SK-N-MC (cell line): ENCODE data around the gene NIM1K.
"Not testable (repeated sequence)": the region's sequence is repeated elsewhere in the genome, so short reads cannot be mapped to it uniquely, and the experiment has no call there.

Source experiments
- DNase-seq: peaks from one replicate; pipeline ENCODE4 v3.0.0-alpha.2; 2011; ENCODE audit warnings: low read depth, low spot score
- H3K27ac ChIP-seq: fragments of 200-600 bp; sonication (generic); 2 replicates; pipeline ENCODE4 v1.5.1; 2016; ENCODE audit warnings: mixed run types
- H3K36me3 ChIP-seq: fragments of 200-600 bp; sonication (generic); 2 replicates; pipeline ENCODE4 v1.6.1; 2017; ENCODE audit warnings: antibody characterized with exemption, low read length, mixed read lengths; ENCODE audit not compliant: insufficient read depth
- H3K4me3 ChIP-seq: fragments of 200-600 bp; sonication (generic); 2 replicates; pipeline ENCODE4 v1.5.1; 2016
- H3K9ac ChIP-seq: fragments of 200-600 bp; sonication (generic); 2 replicates; pipeline ENCODE4 v1.8.0; 2017; ENCODE audit warnings: mixed run types, mixed read lengths; ENCODE audit not compliant: insufficient read length
- H3K9me3 ChIP-seq: fragments of 200-600 bp; sonication (generic); 2 replicates; pipeline ENCODE4 v1.6.1; 2017; ENCODE audit warnings: low read depth, mild to moderate bottlenecking, antibody characterized with exemption, low read length, moderate library complexity, mixed read lengths
- EZH2 ChIP-seq: fragments of 200-600 bp; sonication (generic); IDR thresholded peaks from one replicate; pipeline ENCODE4 v1.6.1; 2017; ENCODE audit warnings: antibody characterized with exemption
- FOXP2 ChIP-seq: optimal IDR thresholded peaks from 2 replicates; pipeline ENCODE3; 2011; ENCODE audit warnings: mild to moderate bottlenecking, moderate library complexity; ENCODE audit not compliant: insufficient read depth; ENCODE audit errors: extremely low read length, control extremely low read depth
- POLR2AphosphoS5 ChIP-seq: IDR thresholded peaks from 2 replicates; pipeline ENCODE4 v1.6.1; 2012; ENCODE audit warnings: mild to moderate bottlenecking, low read depth, low read length, borderline replicate concordance

The NIM1K gene

DNA sequence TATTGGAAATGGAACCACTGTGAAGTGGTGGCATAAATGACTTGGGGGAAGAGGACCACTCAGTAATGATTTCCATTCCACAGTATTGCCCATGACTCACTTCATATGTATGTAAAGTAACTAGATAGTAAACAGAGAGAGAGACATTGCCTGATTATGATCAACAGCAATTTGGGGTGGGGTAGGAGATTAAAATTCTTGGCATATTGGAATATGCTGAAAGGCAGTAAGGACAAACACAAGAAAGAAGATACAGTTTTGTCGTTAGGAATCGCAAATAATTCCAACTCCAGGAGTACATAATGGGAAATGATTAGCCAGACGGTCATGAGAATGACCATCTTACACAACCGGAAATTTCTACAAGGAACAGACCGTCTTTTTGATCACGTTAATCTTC lies 122.7 kb downstream of the NIM1K start:
- peak overlapping the region; percentile 98; the same call in 1 of the 2 replicates for H3K27ac ChIP-seq

DNA sequence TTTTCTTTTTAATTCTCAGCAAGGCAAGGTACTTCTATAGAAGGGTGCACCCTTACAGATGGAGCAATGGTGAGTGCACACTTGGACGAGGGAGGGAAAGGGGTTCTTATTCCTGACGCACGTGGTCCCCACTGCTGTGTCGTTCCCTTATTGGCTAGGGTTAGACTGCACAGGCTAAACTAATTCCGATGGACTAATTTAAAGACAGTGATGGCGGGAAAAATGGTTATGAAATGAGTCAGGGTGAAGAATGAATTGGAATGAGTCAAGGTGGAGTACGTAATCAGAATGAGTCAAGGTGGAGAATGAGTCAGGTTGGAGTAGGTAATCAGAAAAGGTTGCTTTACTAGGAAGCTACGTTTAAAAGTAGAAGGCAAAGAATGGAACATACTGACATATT lies 123.2 kb downstream of the NIM1K start:
- no peaks in the 10 kb centered on the region for H3K9me3 ChIP-seq
- DNase-seq = no peak
- no peak overlapping the region for H3K9ac ChIP-seq
- no peak for TF ChIP-seq FOXP2
- TF ChIP-seq POLR2AphosphoS5 = no peak
- no peak for TF ChIP-seq EZH2
- H3K4me3 ChIP-seq = no peak overlapping the region
- no peak overlapping the region for H3K27ac ChIP-seq
- H3K36me3 ChIP-seq = peaks cover 21% of the 10 kb centered on the region

More for the DNA sequence above, 122.7 kb downstream of the NIM1K start:
- no peak for TF ChIP-seq EZH2
- no peak for TF ChIP-seq POLR2AphosphoS5
- Histone ChIP-seq H3K4me3 (no peak overlapping the region), H3K9me3 (no peaks in the 10 kb centered on the region), H3K9ac (no peak overlapping the region), H3K36me3 (peaks cover 27% of the 10 kb centered on the region)
- DNase-seq = no peak

DNA sequence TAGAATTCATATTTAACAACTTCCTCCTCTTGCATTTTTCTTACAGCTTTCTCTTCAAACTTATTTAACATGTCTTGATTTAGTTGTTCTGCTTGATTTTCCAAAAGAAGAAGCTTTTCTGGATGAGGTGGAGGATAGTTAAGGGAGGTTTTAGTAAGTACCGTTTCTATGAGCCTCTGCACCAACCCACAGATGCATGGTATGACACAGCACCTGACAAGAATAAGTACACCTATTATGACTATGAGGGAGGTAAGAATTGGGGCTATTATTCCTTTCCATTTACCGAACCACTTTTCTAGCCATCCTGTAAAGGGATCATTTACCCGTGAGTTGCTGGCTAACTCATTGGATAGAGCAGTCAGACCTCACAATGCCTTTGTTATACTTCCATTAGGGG lies 123.7 kb downstream of the NIM1K start:
- no peak overlapping the region for H3K4me3 ChIP-seq
- no peaks in the 10 kb centered on the region for H3K9me3 ChIP-seq
- TF ChIP-seq POLR2AphosphoS5 (no peak), EZH2 (no peak), FOXP2 (no peak)
- no peak for DNase-seq
- H3K27ac ChIP-seq = no peak overlapping the region
- H3K36me3 ChIP-seq = peaks cover 17% of the 10 kb centered on the region
- H3K9ac ChIP-seq = no peak overlapping the region

DNA sequence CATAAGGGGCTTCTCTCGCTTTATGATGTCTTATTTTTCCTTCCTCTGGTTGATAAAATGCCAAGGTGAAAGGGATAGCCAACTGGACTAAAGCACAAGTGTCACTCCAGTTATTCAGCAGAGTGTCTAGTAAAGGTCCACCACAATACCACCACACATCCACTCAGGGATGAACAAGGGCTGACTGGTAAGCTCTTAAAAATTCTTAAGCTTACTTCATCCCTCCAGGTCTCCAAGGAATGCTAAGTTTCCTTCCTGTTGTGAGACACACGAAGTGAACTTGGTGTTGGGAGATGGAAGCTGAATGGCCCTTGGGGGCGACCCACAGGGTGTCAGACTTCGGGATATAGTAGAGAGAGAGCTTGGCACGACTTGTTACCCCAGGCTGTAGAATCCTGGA lies 124.4 kb downstream of the NIM1K start:
- DNase-seq = no peak
- Histone ChIP-seq H3K9me3 (no peaks in the 10 kb centered on the region), H3K4me3 (no peak overlapping the region), H3K9ac (no peak overlapping the region), H3K27ac (no peak overlapping the region), H3K36me3 (peaks cover 10% of the 10 kb centered on the region)
- no peak for TF ChIP-seq EZH2
- TF ChIP-seq POLR2AphosphoS5 = no peak
- TF ChIP-seq FOXP2 = no peak

DNA sequence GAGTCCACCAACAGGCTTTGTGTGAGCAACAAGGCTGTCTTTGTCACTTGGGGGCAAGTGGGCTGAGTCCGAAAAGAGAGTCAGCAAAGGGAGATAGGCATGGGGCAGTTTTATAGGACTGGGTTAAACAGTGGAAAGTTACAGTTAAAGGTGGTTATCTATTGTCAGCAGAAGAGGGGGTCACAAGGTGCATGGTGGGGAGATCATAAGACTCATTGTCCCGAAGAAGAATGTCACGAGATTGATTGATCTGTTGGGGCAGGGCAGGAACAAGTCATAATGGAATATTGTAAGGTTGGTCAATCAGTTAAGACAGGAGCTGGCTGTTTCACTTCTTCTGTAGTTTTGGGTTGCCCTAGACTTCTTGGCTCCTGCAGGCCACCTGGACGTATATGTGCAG lies 128.8 kb downstream of the NIM1K start:
- H3K9me3 ChIP-seq = no peaks in the 10 kb centered on the region
- no peaks in the 10 kb centered on the region for H3K36me3 ChIP-seq
- no peak overlapping the region for H3K9ac ChIP-seq
- no peak overlapping the region for H3K27ac ChIP-seq
- no peak for TF ChIP-seq EZH2
- TF ChIP-seq FOXP2 = no peak
- TF ChIP-seq POLR2AphosphoS5 = no peak
- no peak overlapping the region for H3K4me3 ChIP-seq
- DNase-seq = no peak

DNA sequence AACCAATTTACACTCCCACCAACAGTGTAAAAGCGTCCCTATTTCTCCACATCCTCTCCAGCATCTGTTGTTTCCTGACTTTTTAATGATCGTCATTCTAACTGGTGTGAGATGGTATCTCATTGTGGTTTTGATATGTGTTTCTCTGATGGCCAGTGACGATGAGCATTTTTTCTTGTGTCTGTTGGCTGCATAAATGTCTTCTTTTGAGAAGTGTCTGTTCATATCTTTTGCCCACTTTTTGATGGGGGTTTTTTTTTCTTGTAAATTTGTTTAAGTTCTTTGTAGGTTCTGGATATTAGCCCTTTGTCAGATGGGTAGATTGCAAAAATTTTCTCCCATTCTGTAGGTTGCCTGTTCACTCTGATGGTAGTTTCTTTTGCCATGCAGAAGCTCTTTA lies 131.5 kb downstream of the NIM1K start:
- not testable (repeated sequence) for H3K9ac ChIP-seq, H3K9me3 ChIP-seq, H3K27ac ChIP-seq, DNase-seq, H3K36me3 ChIP-seq, H3K4me3 ChIP-seq

DNA sequence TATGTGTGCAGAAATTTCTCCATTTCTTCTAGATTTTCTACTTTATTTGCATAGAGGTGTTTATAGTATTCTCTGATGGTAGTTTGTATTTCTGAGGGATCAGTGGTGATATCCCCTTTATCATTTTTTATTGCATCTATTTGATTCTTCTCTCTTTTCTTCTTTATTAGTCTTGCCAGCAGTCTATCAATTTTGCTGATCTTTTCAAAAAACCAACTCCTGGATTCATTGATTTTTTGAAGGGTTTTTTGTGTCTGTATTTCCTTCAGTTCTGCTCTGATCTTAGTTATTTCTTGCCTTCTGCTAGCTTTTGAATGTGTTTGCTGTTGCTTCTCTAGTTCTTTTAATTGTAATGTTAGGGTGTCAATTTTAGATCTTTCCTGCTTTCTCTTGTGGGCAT lies 133.6 kb downstream of the NIM1K start:
- not testable (repeated sequence) for H3K9ac ChIP-seq, DNase-seq, H3K9me3 ChIP-seq, H3K4me3 ChIP-seq, H3K36me3 ChIP-seq, H3K27ac ChIP-seq
